Heart left ventricle (tissue), 16 donors: ENCODE measurements around the gene FADS3. TPM values are rescaled to one million over a fixed set of nuclear protein-coding genes. Genes with fewer than 3 reads are reported as not detected.

Experiments used
- ATAC-seq, 4 donors: fragments of 200-7000 bp; cut with Tn5 transposase; one replicate each; pipeline ENCODE4 v1.9.1; 2020 to 2022; ENCODE audit warnings: moderate library complexity in 4 of 4, mild to moderate bottlenecking in 3 of 4, moderate number of reproducible peaks in 1 of 4
- DNase-seq, 5 donors: peaks; one replicate each; pipeline ENCODE4 v3.0.0-alpha.2; 2020
- H3K27ac ChIP-seq, 12 donors: fragments of 200-600 bp; sonication (generic) in 4 of 12; one replicate each; pipeline versions ENCODE4 v1.5.0 to v1.8.0; 2016 to 2022; ENCODE audit warnings: mild to moderate bottlenecking in 2 of 12
- H3K27me3 ChIP-seq, 9 donors: fragments of 200-600 bp; sonication (generic) in 2 of 9; one replicate each; pipeline versions ENCODE4 v1.5.1 to v1.8.0; 2016 to 2022; ENCODE audit warnings: mild to moderate bottlenecking in 3 of 9
- H3K36me3 ChIP-seq, 9 donors: fragments of 200-600 bp; sonication (generic) in 2 of 9; one replicate each; pipeline versions ENCODE4 v1.5.0 to v1.8.0; 2018 to 2022; ENCODE audit warnings: mild to moderate bottlenecking in 2 of 9
- H3K4me1 ChIP-seq, 12 donors: fragments of 200-600 bp; sonication (generic) in 4 of 12; one replicate each; pipeline versions ENCODE4 v1.5.0 to v1.8.0; 2016 to 2022; ENCODE audit warnings: mild to moderate bottlenecking in 3 of 12
- H3K4me3 ChIP-seq, 12 donors: fragments of 200-600 bp; sonication (generic) in 4 of 12; one replicate each; pipeline versions ENCODE4 v1.5.0 to v1.8.0; 2017 to 2022; ENCODE audit warnings: mild to moderate bottlenecking in 9 of 12, moderate library complexity in 4 of 12
- H3K9me3 ChIP-seq, 12 donors: fragments of 200-600 bp; sonication (generic) in 4 of 12; one replicate each; pipeline versions ENCODE4 v1.5.0 to v1.8.0; 2016 to 2022; ENCODE audit warnings: mild to moderate bottlenecking in 1 of 12
- POLR2A ChIP-seq, 2 donors: fragments of 450-650 bp; IDR thresholded peaks; one replicate each; pipeline ENCODE4 v1.6.1; 2017; ENCODE audit warnings: antibody characterized with exemption in 2 of 2, mild to moderate bottlenecking in 2 of 2, moderate library complexity in 2 of 2
- WGBS, 4 donors: extraction: QIAGEN DNeasy Blood & Tissue Kit in 2 of 4; methylation state at CpG; one replicate each; pipeline versions ENCODE4 v1.1.5 to v1.1.7; 2013 to 2018; 5-methylcytosine and 5-hydroxymethylcytosine counted together
- intact Hi-C, 10 donors: fragments of 100-400 bp; cut with DNase I; formaldehyde crosslinking; loops; one replicate each; pipeline versions ENCODE4 v1.11.1 to v1.14.2; 2022
- polyA plus RNA-seq, 2 donors: library from polyadenylated mRNA; stranded (reverse); fragments of 200-250 nt; gene quantifications; one replicate each; pipeline ENCODE4 v1.2.3, GENCODE V29; 2013
- total RNA-seq, 9 donors: library from RNA; depleted of rRNA in 2 of 9; stranded (reverse); fragments of >200 nt in 2 of 9; fragmentation: NEBNext Ultra II Directional in 3 of 9; extraction: Animal tissue kit (Norgen Biotek cat#: 25700) in 3 of 9; gene quantifications; one replicate each; pipeline versions ENCODE4 v1.1.0 to v1.2.4, GENCODE V29; 2016 to 2023
- TF ChIP-seq, protein P1 (sequence below), 12 donors: fragments of 200-600 bp; sonication (generic) in 4 of 12; IDR thresholded peaks; one replicate each; pipeline versions ENCODE4 v1.5.0 to v1.8.0; 2018 to 2022; ENCODE audit warnings: antibody characterized with exemption in 12 of 12, mild to moderate bottlenecking in 5 of 12
- donor health status: ischemic (EF 13 %, LVEDD 7.1; RV severe dilation, severe dysfunction).
- donor health status: healthy with polysubstance abuse.
- donor health status: DM: no; HTN: yes; CAD: no.
- donor health status: DM: no; HTN: no; CAD: no.
- donor health status: ischemic (EF 25% LVEDD 6.9; RV normal size, moderate dysfunction).
- donor health status: ischemic (EF 25% LVEDD 5.7; RV mildly dilated, moderate dysfunction).
- donor health status: healthy.
- donor health status: DM: yes; HTN: yes; CAD: no.
- donor health status: ischemic (EF 35%, LVEDD 5.7; RV mildly dilated, moderate dysfunction).
- donor health status: nonischemic (EF 11% LVEDD 7.7; RV severe dilation, severe dysfunction).
- donor health status: DM: yes; HTN: yes; CAD: no.
- donor health status: PGD.
- donor health status: ischemic (EF 29% LVEDD 5.4; RV normal size, mild dysfunction).
- donor health status: nonischemic (EF 23%, LVEDD 6.1; RV moderate dilation, normal function).

Gene FADS3
- total and polyA plus RNA-seq, 11 donors, result 53.2 to 237 (median 79.6) TPM

GRCh38 chr11:61851900-61852295 lies 39.4 kb downstream of the FADS3 start:
- ATAC-seq (no peak), DNase-seq (no peak)
- WGBS, 4 donors, result 67 to 80% (median 72%) methylated on average over 6 of the region's 6 CpGs
- Histone ChIP-seq H3K4me3 (no peak overlapping the region), H3K27ac (peak overlapping the region; percentile 12 to 81 (median 57)), H3K36me3 (peaks cover 0 to 76% (median 25%) of the 10 kb centered on the region in 9 donors), H3K4me1 (peaks cover 5 to 33% (median 15%) of the 10 kb centered on the region in 12 donors), H3K27me3 (no peaks in the 10 kb centered on the region), H3K9me3 (no peaks in the 10 kb centered on the region)
- no peak for TF ChIP-seq POLR2A (IDR thresholded peaks at IDR 0.05)
- TF ChIP-seq, protein P1, sequence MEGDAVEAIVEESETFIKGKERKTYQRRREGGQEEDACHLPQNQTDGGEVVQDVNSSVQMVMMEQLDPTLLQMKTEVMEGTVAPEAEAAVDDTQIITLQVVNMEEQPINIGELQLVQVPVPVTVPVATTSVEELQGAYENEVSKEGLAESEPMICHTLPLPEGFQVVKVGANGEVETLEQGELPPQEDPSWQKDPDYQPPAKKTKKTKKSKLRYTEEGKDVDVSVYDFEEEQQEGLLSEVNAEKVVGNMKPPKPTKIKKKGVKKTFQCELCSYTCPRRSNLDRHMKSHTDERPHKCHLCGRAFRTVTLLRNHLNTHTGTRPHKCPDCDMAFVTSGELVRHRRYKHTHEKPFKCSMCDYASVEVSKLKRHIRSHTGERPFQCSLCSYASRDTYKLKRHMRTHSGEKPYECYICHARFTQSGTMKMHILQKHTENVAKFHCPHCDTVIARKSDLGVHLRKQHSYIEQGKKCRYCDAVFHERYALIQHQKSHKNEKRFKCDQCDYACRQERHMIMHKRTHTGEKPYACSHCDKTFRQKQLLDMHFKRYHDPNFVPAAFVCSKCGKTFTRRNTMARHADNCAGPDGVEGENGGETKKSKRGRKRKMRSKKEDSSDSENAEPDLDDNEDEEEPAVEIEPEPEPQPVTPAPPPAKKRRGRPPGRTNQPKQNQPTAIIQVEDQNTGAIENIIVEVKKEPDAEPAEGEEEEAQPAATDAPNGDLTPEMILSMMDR (IDR thresholded peaks at IDR 0.05), result no peak
- intact Hi-C loops, result loop anchor here in 1 of 10 donors (5.0 kb wide), 1 partner anchor 35 kb away; the partner anchor contains the start of gene FADS1

DNA sequence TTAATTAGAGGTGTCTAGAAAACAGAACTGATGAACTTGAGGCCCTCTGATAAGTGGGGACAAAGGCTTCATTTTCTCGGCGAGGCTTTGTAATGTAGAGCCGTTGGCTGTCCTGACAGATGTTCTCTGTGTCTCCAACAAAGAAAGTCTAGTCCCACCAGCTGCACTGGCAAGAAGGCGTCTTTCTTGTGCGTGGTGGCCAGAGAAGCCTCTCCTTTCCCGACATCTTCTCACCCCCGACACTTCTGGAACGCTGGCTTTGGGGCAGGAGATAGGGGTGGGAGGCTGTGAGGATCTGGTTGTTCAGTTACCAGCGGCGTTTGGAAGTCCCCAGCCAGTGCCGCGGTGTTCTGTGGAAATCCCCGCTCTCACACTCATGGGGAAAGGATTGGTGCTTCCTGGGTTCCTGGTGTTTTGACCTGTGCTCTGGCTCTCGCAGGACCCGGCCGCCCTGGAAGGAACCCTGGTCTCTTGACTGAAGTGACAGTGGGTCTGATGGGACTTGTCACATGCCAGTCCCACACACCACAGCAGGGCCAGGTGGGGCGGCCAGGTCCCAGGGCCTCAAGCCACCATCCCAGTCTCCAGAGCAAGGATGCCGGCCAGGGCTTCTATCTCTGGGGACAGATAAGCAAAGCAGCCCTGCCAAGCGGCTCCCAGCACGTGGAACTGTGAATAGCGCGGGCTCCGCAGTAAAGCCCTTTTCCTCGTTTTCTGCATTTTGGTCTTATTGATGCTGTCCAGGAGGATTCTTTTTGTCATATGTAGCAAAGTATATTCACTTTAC lies 40.0 kb downstream of the FADS3 start:
- ATAC-seq, result peak; percentile 62 to 75 (median 72)
- Histone ChIP-seq H3K4me1 (peaks cover 5 to 33% (median 15%) of the 10 kb centered on the region in 12 donors), H3K27me3 (no peaks in the 10 kb centered on the region), H3K27ac (peak overlapping the region; percentile 12 to 81 (median 57)), H3K4me3 (no peak overlapping the region), H3K36me3 (peaks cover 0 to 80% (median 24%) of the 10 kb centered on the region in 9 donors), H3K9me3 (no peaks in the 10 kb centered on the region)
- intact Hi-C loops, result loop anchor here in 1 of 10 donors (5.0 kb wide), 1 partner anchor 34 kb away; the partner anchor contains the start of gene FADS1
- TF ChIP-seq, protein P1 (IDR thresholded peaks at IDR 0.05), result no peak
- peak; percentile 63 to 84 (median 76) for DNase-seq
- 34 to 59% (median 39%) methylated on average over 20 to 24 of the region's 24 CpGs for WGBS, 4 donors

GRCh38 chr11:61850687-61851086 lies 40.7 kb downstream of the FADS3 start:
- Histone ChIP-seq H3K9me3 (no peaks in the 10 kb centered on the region), H3K27ac (peak overlapping the region in 11 of 12 donors; percentile 33 to 81 (median 58)), H3K27me3 (no peaks in the 10 kb centered on the region), H3K4me1 (peaks cover 5 to 33% (median 15%) of the 10 kb centered on the region in 12 donors), H3K36me3 (peaks cover 0 to 85% (median 24%) of the 10 kb centered on the region in 9 donors), H3K4me3 (no peak overlapping the region)
- no peak for DNase-seq
- TF ChIP-seq, protein P1 (IDR thresholded peaks at IDR 0.05), result no peak
- TF ChIP-seq POLR2A (IDR thresholded peaks at IDR 0.05), result no peak
- 43 to 64% (median 56%) methylated on average over 7 of the region's 7 CpGs for WGBS, 4 donors
- peak in 1 of 4 donors; percentile 17 for ATAC-seq
- intact Hi-C loops, result loop anchor here in 1 of 10 donors (5.0 kb wide), 1 partner anchor 33 kb away; the partner anchor contains the start of gene FADS1

GRCh38 chr11:61848631-61849030 lies 42.7 kb downstream of the FADS3 start:
- no peak for DNase-seq
- Histone ChIP-seq H3K4me3 (no peak overlapping the region), H3K27ac (no peak overlapping the region), H3K4me1 (peaks cover 5 to 24% (median 15%) of the 10 kb centered on the region in 12 donors), H3K36me3 (peaks cover 0 to 83% (median 39%) of the 10 kb centered on the region in 9 donors), H3K27me3 (no peaks in the 10 kb centered on the region), H3K9me3 (no peaks in the 10 kb centered on the region)
- no peak for ATAC-seq
- TF ChIP-seq POLR2A (IDR thresholded peaks at IDR 0.05), result no peak
- TF ChIP-seq, protein P1 (IDR thresholded peaks at IDR 0.05), result no peak
- intact Hi-C loops, result no loop called here
- WGBS, 4 donors, result 95 to 99% (median 96%) methylated on average over 9 of the region's 9 CpGs
